ENCODE results near the gene CUL3. TPM values are rescaled to one million over a fixed set of nuclear protein-coding genes. Genes with fewer than 3 reads are reported as not detected.
"Not testable (repeated sequence)": the region's sequence is repeated elsewhere in the genome, so short reads cannot be mapped to it uniquely, and the experiment has no call there.

CUL3 gene
- total RNA-seq, 1 donor from 2014 or later: 33.5 TPM

- H3K4me3 ChIP-seq (ENCODE audit: low read depth, low read length): no peak overlapping the region
- TF ChIP-seq CTCF (conservative IDR thresholded peaks at IDR 0.05; ENCODE audit: low read depth, low read length): no peak
- DNase-seq (ENCODE audit: low read depth): no peak
Observed at GRCh38 chr2:224611938-224612337, 26.8 kb upstream of the CUL3 start.

GRCh38 chr2:224608104-224608503, 22.9 kb upstream of the CUL3 start:
- no peak for DNase-seq (ENCODE audit: low read depth)
- TF ChIP-seq CTCF (conservative IDR thresholded peaks at IDR 0.05; ENCODE audit: low read depth, low read length): no peak

GRCh38 chr2:224603746-224604500, 18.8 kb upstream of the CUL3 start:
- H3K4me3 ChIP-seq (ENCODE audit: low read depth, low read length); DNase-seq (ENCODE audit: low read depth): not testable (repeated sequence)

More at GRCh38 chr2:224608104-224608503, 22.9 kb upstream of the CUL3 start:
- no peak overlapping the region for H3K4me3 ChIP-seq (ENCODE audit: low read depth, low read length)

- not testable (repeated sequence) for DNase-seq (ENCODE audit: low read depth)
Observed at GRCh38 chr2:224602778-224603375, 17.7 kb upstream of the CUL3 start.

GRCh38 chr2:224601923-224602322, 16.8 kb upstream of the CUL3 start:
- no peak for TF ChIP-seq CTCF (conservative IDR thresholded peaks at IDR 0.05; ENCODE audit: low read depth, low read length)
- no peak for DNase-seq (ENCODE audit: low read depth)
- no peak overlapping the region for H3K4me3 ChIP-seq (ENCODE audit: low read depth, low read length)

More at GRCh38 chr2:224602778-224603375, 17.7 kb upstream of the CUL3 start:
- not testable (repeated sequence) for H3K4me3 ChIP-seq (ENCODE audit: low read depth, low read length)

- TF ChIP-seq CTCF (conservative IDR thresholded peaks at IDR 0.05; ENCODE audit: low read depth, low read length): no peak
- no peak overlapping the region for H3K4me3 ChIP-seq (ENCODE audit: low read depth, low read length)
- DNase-seq (ENCODE audit: low read depth): no peak
Observed at GRCh38 chr2:224598678-224599077, 13.5 kb upstream of the CUL3 start.

- no peak overlapping the region for H3K4me3 ChIP-seq (ENCODE audit: low read depth, low read length)
- TF ChIP-seq CTCF (conservative IDR thresholded peaks at IDR 0.05; ENCODE audit: low read depth, low read length): no peak
Observed at GRCh38 chr2:224596289-224596688, 11.1 kb upstream of the CUL3 start.

GRCh38 chr2:224595518-224595917, 10.4 kb upstream of the CUL3 start:
- no peak for TF ChIP-seq CTCF (conservative IDR thresholded peaks at IDR 0.05; ENCODE audit: low read depth, low read length)
- DNase-seq (ENCODE audit: low read depth): no peak
- no peak overlapping the region for H3K4me3 ChIP-seq (ENCODE audit: low read depth, low read length)

More at GRCh38 chr2:224596289-224596688, 11.1 kb upstream of the CUL3 start:
- no peak for DNase-seq (ENCODE audit: low read depth)
